Suprapubic skin (tissue), 3 donors: ENCODE data around the gene GNL1.

Experiments
- EP300 ChIP-seq: sonication (generic); formaldehyde crosslinking; IDR thresholded peaks from one replicate; pipeline ENCODE4 v1.6.1; 2017; ENCODE audit warnings: antibody characterized with exemption
- POLR2A ChIP-seq, 2 donors: fragments of 450-650 bp; IDR thresholded peaks; one replicate each; pipeline ENCODE4 v1.6.1; 2017; ENCODE audit warnings: antibody characterized with exemption in 2 of 2, mild to moderate bottlenecking in 2 of 2, moderate library complexity in 2 of 2
- TF ChIP-seq, protein P1 (sequence below), 2 donors: fragments of 200-600 bp in 1 of 2; fragments of 450-650 bp in 1 of 2; sonication (generic) in 1 of 2; IDR thresholded peaks; one replicate each; pipeline ENCODE4 v1.5.1; 2016 to 2019; ENCODE audit warnings: antibody characterized with exemption in 2 of 2, mild to moderate bottlenecking in 1 of 2, moderate library complexity in 1 of 2

DNA sequence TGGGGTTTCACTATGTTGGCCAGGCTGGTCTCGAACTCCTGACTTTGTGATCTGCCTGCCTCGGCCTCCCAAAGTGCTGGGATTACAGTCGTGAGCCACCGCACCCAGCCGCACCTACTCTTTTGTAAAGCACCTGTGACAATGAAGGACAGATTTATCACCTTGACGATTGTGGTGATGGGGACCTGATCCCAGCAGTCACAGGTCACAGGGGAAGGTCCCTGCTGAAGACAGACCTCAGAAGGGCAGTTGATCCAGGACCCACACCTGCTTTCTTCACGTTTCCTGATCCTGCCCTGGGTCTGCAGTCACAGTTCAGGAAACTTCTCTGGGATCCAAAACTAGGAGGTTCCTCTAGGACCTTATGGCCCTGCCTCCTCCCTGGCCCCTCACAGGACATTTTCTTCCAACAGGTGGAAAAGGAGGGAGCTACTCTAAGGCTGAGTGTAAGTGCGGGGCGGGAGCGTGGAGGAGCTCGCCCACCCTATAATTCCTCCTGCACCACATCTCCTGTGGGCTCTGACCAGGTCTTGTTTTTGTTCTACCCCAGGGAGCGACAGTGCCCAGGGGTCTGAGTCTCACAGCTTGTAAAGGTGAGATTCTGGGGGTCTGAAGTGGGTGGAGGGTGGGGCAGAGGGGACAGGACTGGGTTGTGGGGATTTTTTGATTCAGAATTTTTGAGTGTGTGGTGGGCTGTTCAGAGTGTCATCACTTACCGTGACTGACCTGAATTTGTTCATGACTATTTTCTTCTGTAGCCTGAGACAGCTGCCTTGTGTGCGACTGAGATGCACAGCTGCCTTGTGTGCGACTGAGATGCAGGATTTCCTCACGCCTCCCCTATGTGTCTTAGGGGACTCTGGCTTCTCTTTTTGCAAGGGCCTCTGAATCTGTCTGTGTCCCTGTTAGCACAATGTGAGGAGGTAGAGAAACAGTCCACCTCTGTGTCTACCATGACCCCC, 64.0 kb downstream of the GNL1 start:
- no peak for TF ChIP-seq POLR2A (IDR thresholded peaks at IDR 0.05)
- TF ChIP-seq, protein P1, sequence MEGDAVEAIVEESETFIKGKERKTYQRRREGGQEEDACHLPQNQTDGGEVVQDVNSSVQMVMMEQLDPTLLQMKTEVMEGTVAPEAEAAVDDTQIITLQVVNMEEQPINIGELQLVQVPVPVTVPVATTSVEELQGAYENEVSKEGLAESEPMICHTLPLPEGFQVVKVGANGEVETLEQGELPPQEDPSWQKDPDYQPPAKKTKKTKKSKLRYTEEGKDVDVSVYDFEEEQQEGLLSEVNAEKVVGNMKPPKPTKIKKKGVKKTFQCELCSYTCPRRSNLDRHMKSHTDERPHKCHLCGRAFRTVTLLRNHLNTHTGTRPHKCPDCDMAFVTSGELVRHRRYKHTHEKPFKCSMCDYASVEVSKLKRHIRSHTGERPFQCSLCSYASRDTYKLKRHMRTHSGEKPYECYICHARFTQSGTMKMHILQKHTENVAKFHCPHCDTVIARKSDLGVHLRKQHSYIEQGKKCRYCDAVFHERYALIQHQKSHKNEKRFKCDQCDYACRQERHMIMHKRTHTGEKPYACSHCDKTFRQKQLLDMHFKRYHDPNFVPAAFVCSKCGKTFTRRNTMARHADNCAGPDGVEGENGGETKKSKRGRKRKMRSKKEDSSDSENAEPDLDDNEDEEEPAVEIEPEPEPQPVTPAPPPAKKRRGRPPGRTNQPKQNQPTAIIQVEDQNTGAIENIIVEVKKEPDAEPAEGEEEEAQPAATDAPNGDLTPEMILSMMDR (IDR thresholded peaks at IDR 0.05) = no peak
- TF ChIP-seq EP300 = no peak
